HepG2 (cell line): Measurements from ENCODE around the gene ATP13A3. TPM values are rescaled to one million over a fixed set of nuclear protein-coding genes. Genes with fewer than 3 reads are reported as not detected.

Experiments used
- ATAC-seq: fragments of 200-7000 bp; cut with Tn5 transposase; 3 replicates; pipeline ENCODE4 v1.9.1; 2020; ENCODE audit warnings: mild to moderate bottlenecking, moderate library complexity
- BruUV-seq: library from RNA; stranded (reverse); fragments of 400-500 nt; replicated peaks from 2 replicates; lab custom pipeline; 2021; lab: Mats Ljungman, UMichigan
- CTCF ChIA-PET: fragments of 300-600 bp; formaldehyde crosslinking; extraction: SDS; loops from one replicate; lab custom pipeline; 2021; ENCODE audit warnings: low total read pairs, inconsistent platforms, low intra/inter-chr PET ratio; lab: Yijun Ruan, JAX
- POLR2A ChIA-PET: fragments of 350-600 bp; sonication (Branson Sonifier 250); formaldehyde crosslinking; loops from one replicate; lab custom pipeline; 2020; ENCODE audit warnings: antibody characterized with exemption, inconsistent platforms; lab: Yijun Ruan, JAX
- DNase-seq: peaks from one replicate; pipeline ENCODE4 v3.0.0-alpha.2; 2015; ENCODE audit warnings: low spot score
- FAIRE-seq: peaks from 3 replicates; lab custom pipeline; 2011; peaks lifted over from hg19 to GRCh38; lab: Jason Lieb, UNC
- H2AFZ ChIP-seq: one replicate; pipeline ENCODE4 v1.6.1; 2011; ENCODE audit warnings: low read length, inconsistent platforms
- H3K27ac ChIP-seq: fragments of 300-600 bp; 3 replicates; pipeline ENCODE4 v1.8.0; 2011; ENCODE audit warnings: mixed run types, mild to moderate bottlenecking, mixed read lengths, low read length, inconsistent platforms; ENCODE audit not compliant: insufficient read depth; ENCODE audit errors: extremely low read length
- H3K27me3 ChIP-seq, 2 experiments: fragments of 200-600 bp in 1 of 2; 2 replicates in 1 of 2; 3 replicates in 1 of 2; pipeline versions ENCODE4 v1.6.0 to v1.8.0; 2011; ENCODE audit warnings: low read length in 2 of 2, mild to moderate bottlenecking in 2 of 2, moderate library complexity in 2 of 2, inconsistent platforms in 1 of 2; ENCODE audit not compliant: insufficient read depth in 2 of 2, control insufficient read depth in 1 of 2
- H3K36me3 ChIP-seq, 2 experiments: fragments of 200-600 bp in 1 of 2; replicated peaks in 1 of 2; 2 replicates in 1 of 2; 3 replicates in 1 of 2; pipeline versions ENCODE4 v1.5.1 to v1.8.0; 2011; ENCODE audit warnings: low read length in 2 of 2, inconsistent platforms in 1 of 2; ENCODE audit not compliant: insufficient read depth in 2 of 2, control insufficient read depth in 1 of 2
- H3K4me1 ChIP-seq: 2 replicates; pipeline ENCODE4 v1.5.1; 2012; ENCODE audit warnings: low read length, inconsistent platforms; ENCODE audit not compliant: insufficient read depth
- H3K4me2 ChIP-seq: 2 replicates; pipeline ENCODE4 v1.6.0; 2011; ENCODE audit warnings: low read depth, low read length, inconsistent platforms
- H3K4me3 ChIP-seq, 3 experiments: fragments of 200-600 bp in 1 of 3; sonication (generic), shearing (Covaris generic) in 1 of 3; replicated peaks in 1 of 3; 2 replicates each; pipeline ENCODE4 v1.5.1; 2011 to 2016; ENCODE audit warnings: low read length in 3 of 3, inconsistent platforms in 2 of 3, low read depth in 2 of 3, mild to moderate bottlenecking in 2 of 3, control low read depth in 1 of 3, mixed read lengths in 1 of 3; ENCODE audit not compliant: insufficient read depth in 1 of 3
- H3K79me2 ChIP-seq: one replicate; pipeline ENCODE4 v1.6.1; 2011; ENCODE audit warnings: low read length, inconsistent platforms; ENCODE audit not compliant: insufficient read depth
- H3K9ac ChIP-seq: 2 replicates; pipeline ENCODE4 v1.6.0; 2011; ENCODE audit warnings: mild to moderate bottlenecking, low read depth, low read length, inconsistent platforms; ENCODE audit not compliant: insufficient read depth
- H3K9me3 ChIP-seq: 2 replicates; pipeline ENCODE4 v1.5.1; 2012; ENCODE audit warnings: mild to moderate bottlenecking, low read length
- H4K20me1 ChIP-seq: 2 replicates; pipeline ENCODE4 v1.6.0; 2011; ENCODE audit warnings: inconsistent platforms, mild to moderate bottlenecking, low read length, moderate library complexity; ENCODE audit not compliant: insufficient read depth
- DNMT3B ChIP-seq: conservative IDR thresholded peaks from 2 replicates; pipeline ENCODE4 v1.6.1; 2016; ENCODE audit warnings: missing biosample characterization, control low read depth
- DPF2 ChIP-seq: sonication (generic); formaldehyde crosslinking; IDR thresholded peaks from 2 replicates; pipeline ENCODE4 v1.4.0; 2020; ENCODE audit warnings: mild to moderate bottlenecking, low read depth, missing genetic modification reagents, borderline replicate concordance
- GTF3A ChIP-seq: sonication (generic); formaldehyde crosslinking; conservative IDR thresholded peaks from 2 replicates; pipeline ENCODE4 v1.4.0; 2020; ENCODE audit warnings: mild to moderate bottlenecking, missing genetic modification reagents
- HNRNPLL ChIP-seq: fragments of 200-400 bp; formaldehyde crosslinking; IDR thresholded peaks from 2 replicates; pipeline ENCODE4 v1.6.1; 2017; ENCODE audit warnings: mild to moderate bottlenecking, low read depth, low read length; ENCODE audit not compliant: poor library complexity, severe bottlenecking
- KLF9 ChIP-seq: IDR thresholded peaks from 2 replicates; pipeline ENCODE4 v1.6.1; 2016; ENCODE audit warnings: low read depth
- LBX2 ChIP-seq: sonication (generic); formaldehyde crosslinking; IDR thresholded peaks from 2 replicates; pipeline ENCODE4 v1.5.0; 2020; ENCODE audit warnings: missing genetic modification reagents, mild to moderate bottlenecking, borderline replicate concordance
- PLRG1 ChIP-seq: fragments of 450-650 bp; conservative IDR thresholded peaks from 2 replicates; pipeline ENCODE4 v1.6.1; 2016
- SMC3 ChIP-seq: IDR thresholded peaks from 2 replicates; pipeline ENCODE4 v1.6.1; 2011; ENCODE audit warnings: low read length, improper control_type of control experiment
- U2AF1 ChIP-seq: fragments of 200-400 bp; formaldehyde crosslinking; optimal IDR thresholded peaks from 2 replicates; pipeline ENCODE3; 2017; ENCODE audit warnings: mild to moderate bottlenecking, low read depth, low read length
- ZBTB33 ChIP-seq: sonication (generic); formaldehyde crosslinking; IDR thresholded peaks from 2 replicates; pipeline ENCODE4 v1.4.0; 2020; ENCODE audit warnings: missing genetic modification reagents
- ZFX ChIP-seq: sonication (generic); formaldehyde crosslinking; IDR thresholded peaks from 2 replicates; pipeline ENCODE4 v1.4.0; 2020; ENCODE audit warnings: mild to moderate bottlenecking, low read depth, missing genetic modification reagents, moderate library complexity
- ZNF451 ChIP-seq: sonication (generic); formaldehyde crosslinking; IDR thresholded peaks from 2 replicates; pipeline ENCODE4 v1.5.0; 2020; ENCODE audit warnings: mild to moderate bottlenecking, missing genetic modification reagents
- ZNF552 ChIP-seq: sonication (generic); formaldehyde crosslinking; IDR thresholded peaks from 2 replicates; pipeline ENCODE4 v1.9.0; 2022; ENCODE audit warnings: missing genetic modification reagents, mild to moderate bottlenecking, borderline replicate concordance
- ZNF556 ChIP-seq: sonication (generic); formaldehyde crosslinking; IDR thresholded peaks from 2 replicates; pipeline ENCODE4 v1.4.0; 2020; ENCODE audit warnings: mild to moderate bottlenecking, missing genetic modification reagents, borderline replicate concordance
- WGBS: methylation state at CpG from one replicate; pipeline ENCODE4 v1.1.6; 2017; ENCODE audit warnings: low lambda C conversion rate; 5-methylcytosine and 5-hydroxymethylcytosine counted together
- in situ Hi-C: cut with HindIII; loops from 2 replicates; pipeline ENCODE4 v1.10.0; 2017; ENCODE audit warnings: low pct_unique_long_range_greater_than_20kb; ENCODE audit not compliant: extremely low pct_ligation_motif_present
- intact Hi-C: fragments of 100-400 bp; cut with micrococcal nuclease; formaldehyde crosslinking; loops from one replicate; pipeline ENCODE4 v1.10.0; 2022; ENCODE audit not compliant: unreplicated experiment
- polyA plus RNA-seq, 8 experiments: library from polyadenylated mRNA; depleted of rRNA in 3 of 8; stranded (reverse) in 7 of 8; unstranded in 1 of 8; fragments of >200 nt; fragmentation: Illumina TruSeq in 4 of 8; extraction: Trizol in 4 of 8; gene quantifications; 2 replicates each; pipeline versions ENCODE4 v1.2.1 to v1.2.3, GENCODE V29; 2011 to 2016; ENCODE audit warnings: low read depth in 4 of 8, missing spikeins in 1 of 8, mixed read lengths in 1 of 8; ENCODE audit not compliant: insufficient read depth in 1 of 8
- total RNA-seq, 5 experiments: library from RNA; depleted of rRNA; stranded (reverse); fragments of >200 nt; fragmentation: Illumina TruSeq; extraction: Trizol; gene quantifications; 2 replicates each; pipeline ENCODE4 v1.2.3, GENCODE V29; 2016; ENCODE audit warnings: low read depth in 1 of 5
- TF ChIP-seq, protein P1 (sequence below): sonication (generic); formaldehyde crosslinking; IDR thresholded peaks from 2 replicates; pipeline ENCODE4 v1.4.0; 2020; ENCODE audit warnings: missing genetic modification reagents
- TF ChIP-seq, protein P2 (sequence below): sonication (generic); formaldehyde crosslinking; IDR thresholded peaks from 2 replicates; pipeline ENCODE4 v1.5.1; 2020; ENCODE audit warnings: missing genetic modification reagents, mild to moderate bottlenecking, borderline replicate concordance

ATP13A3 gene
- total and polyA plus RNA-seq, 2 of the 13 experiments (the other 11 are each of a cell fraction or from before 2014, with no cell fraction given): 44.9 to 80.8 TPM

DNA sequence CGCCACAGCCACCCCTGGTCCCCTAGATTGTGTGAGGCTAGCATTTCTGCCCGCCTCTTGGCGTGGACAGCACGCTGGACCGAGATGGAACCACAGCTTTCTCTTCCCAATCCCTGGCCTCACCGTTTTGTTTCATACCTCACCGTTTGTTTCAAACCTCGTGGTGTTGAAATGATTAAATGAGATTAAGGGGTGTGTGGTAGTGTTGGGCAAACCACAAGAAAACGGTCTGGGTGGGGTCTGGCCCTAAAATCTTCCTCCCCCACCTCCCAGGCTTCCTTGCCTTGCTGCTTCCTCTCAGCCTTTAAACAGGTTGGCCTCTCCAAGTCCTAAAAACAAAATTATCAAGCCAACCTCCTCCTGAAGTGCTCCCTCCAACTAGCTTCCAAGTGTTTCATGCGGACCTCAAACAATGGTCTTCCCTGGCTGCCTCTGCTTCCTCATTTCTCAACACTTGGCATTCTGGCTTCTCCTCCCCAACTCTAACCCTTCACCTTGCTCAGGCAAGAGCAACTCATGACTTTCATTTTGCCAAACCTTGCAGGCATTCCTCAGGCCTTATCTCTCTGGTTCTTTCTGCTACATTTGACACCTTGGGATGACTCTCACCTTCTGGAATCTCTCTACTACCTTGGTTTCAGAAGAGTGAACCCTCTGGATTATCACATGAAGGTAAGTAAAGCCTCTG lies 1.4 kb upstream of the ATP13A3 start (continued):
- TF ChIP-seq DNMT3B (no peak), ZNF451 (CRISPR knock-in tag) (no peak), DPF2 (CRISPR knock-in tag) (no peak)

GRCh38 chr3:194487289-194488054 lies 670 bp upstream of the ATP13A3 start:
- no peak for FAIRE-seq
- Histone ChIP-seq H3K9me3 (no peaks in the 10 kb centered on the region), H2AFZ (no peak overlapping the region), H3K79me2 (peaks cover 38% of the 10 kb centered on the region), H3K4me1 (peaks cover 65% of the 10 kb centered on the region), H3K4me2 (peak overlapping the region; percentile 61), H4K20me1 (peaks cover 6% of the 10 kb centered on the region), H3K27me3 (peaks cover 0 to 1% of the 10 kb centered on the region in 2 experiments; a peak in 3 of 5 replicates), H3K36me3 (no peaks in the 10 kb centered on the region; a peak in 2 of 5 replicates), H3K4me3 (peak overlapping the region in 2 of 3 experiments; percentile 62 to 95; a peak in 1 of 6 replicates), H3K27ac (no peak overlapping the region), H3K9ac (peak overlapping the region; percentile 13; the same call in 1 of the 2 replicates)
- DNase-seq: no peak
- 91% methylated on average over 56 of the region's 56 CpGs for WGBS
- in situ Hi-C loops: no loop called here
- BruUV-seq: no TSS peak
- intact Hi-C loops: loop anchor here (5.0 kb wide), 2 partner anchors 35 to 85 kb away; no protein-coding TSS in a partner anchor
- ChIA-PET POLR2A (no interaction called here), CTCF (no interaction called here)
- no peak for ATAC-seq
- TF ChIP-seq U2AF1: no peak
- 0 out of 2 replicates have a peak, but pooled peaks have one; percentile 14 for TF ChIP-seq ZFX (CRISPR knock-in tag)
- TF ChIP-seq ZNF556 (CRISPR knock-in tag): 0 out of 2 replicates have a peak, but pooled peaks have one; percentile 55
- TF ChIP-seq GTF3A (CRISPR knock-in tag): 0 out of 2 replicates have a peak, but pooled peaks have one; percentile 72
- no peak for TF ChIP-seq PLRG1
- TF ChIP-seq, protein P1, sequence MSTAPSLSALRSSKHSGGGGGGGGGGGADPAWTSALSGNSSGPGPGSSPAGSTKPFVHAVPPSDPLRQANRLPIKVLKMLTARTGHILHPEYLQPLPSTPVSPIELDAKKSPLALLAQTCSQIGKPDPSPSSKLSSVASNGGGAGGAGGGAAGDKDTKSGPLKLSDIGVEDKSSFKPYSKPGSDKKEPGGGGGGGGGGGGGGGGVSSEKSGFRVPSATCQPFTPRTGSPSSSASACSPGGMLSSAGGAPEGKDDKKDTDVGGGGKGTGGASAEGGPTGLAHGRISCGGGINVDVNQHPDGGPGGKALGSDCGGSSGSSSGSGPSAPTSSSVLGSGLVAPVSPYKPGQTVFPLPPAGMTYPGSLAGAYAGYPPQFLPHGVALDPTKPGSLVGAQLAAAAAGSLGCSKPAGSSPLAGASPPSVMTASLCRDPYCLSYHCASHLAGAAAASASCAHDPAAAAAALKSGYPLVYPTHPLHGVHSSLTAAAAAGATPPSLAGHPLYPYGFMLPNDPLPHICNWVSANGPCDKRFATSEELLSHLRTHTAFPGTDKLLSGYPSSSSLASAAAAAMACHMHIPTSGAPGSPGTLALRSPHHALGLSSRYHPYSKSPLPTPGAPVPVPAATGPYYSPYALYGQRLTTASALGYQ (CRISPR knock-in tag): no peak
- TF ChIP-seq, protein P2, sequence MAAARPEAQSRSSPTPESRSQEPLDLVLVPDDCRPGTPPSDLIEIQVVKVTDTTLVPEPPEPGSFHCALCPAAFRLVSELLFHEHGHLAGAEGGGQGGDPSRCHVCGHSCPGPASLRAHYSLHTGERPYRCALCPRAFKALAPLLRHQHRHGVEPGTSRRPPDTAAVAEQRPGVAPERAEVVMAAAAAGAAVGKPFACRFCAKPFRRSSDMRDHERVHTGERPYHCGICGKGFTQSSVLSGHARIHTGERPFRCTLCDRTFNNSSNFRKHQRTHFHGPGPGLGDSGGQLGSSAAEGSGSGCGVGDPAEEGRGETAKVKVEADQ (CRISPR knock-in tag): no peak
- no peak for TF ChIP-seq SMC3
- TF ChIP-seq ZBTB33: peak; percentile 84
- peak; percentile 94 for TF ChIP-seq HNRNPLL
- TF ChIP-seq KLF9 (CRISPR knock-in tag): no peak
- TF ChIP-seq LBX2: no peak
- no peak for TF ChIP-seq ZNF552 (CRISPR knock-in tag)
